ENCODE measurements around the gene TSPOAP1. TPM values are rescaled to one million over a fixed set of nuclear protein-coding genes. Genes with fewer than 3 reads are reported as not detected.

The TSPOAP1 gene
- total RNA-seq, 1 donor from 2014 or later, result 3.5 TPM

DNA sequence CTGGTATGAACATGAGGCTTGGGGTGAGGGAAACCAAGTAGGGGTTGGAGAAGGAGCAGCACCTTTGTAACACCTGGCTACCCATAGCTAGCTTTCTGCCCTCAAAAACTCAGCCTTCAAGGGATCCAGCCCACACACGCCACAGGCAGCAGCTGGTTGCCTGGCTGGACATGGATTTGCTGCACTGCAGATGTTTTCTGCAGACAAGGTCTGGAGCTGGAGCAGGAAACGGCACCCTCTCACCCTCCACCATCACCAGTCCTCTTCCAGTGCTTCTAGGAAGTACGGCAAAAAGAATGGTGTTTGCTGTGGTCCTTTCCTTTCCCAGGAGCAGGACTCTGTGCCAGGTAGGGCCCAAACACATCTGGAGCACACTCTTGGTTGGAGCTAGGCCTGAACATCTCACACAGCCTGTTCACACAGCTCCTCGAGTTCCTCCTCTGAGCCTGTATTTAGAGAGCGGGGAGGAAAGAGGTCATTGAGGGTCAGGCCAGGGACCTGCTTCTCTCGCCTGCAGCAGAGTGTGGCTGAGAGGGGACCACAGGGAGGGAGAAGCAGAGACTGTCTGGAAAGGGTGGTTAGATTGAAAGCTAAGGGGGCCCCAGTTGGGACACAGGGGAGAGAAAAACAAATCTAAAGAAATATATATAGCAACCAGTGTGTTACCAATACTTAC lies 26.1 kb upstream of the TSPOAP1 start:
- TF ChIP-seq CTCF (conservative IDR thresholded peaks at IDR 0.05; ENCODE audit: low read depth, low read length), result no peak
- no peak overlapping the region for H3K4me3 ChIP-seq (ENCODE audit: low read depth, low read length)
- DNase-seq (ENCODE audit: low read depth), result no peak

- H3K4me3 ChIP-seq (ENCODE audit: low read depth, low read length), result no peak overlapping the region
Observed at GRCh38 chr17:58353389-58353825, 24.8 kb upstream of the TSPOAP1 start.

GRCh38 chr17:58352596-58353388 lies 24.2 kb upstream of the TSPOAP1 start:
- TF ChIP-seq CTCF (conservative IDR thresholded peaks at IDR 0.05; ENCODE audit: low read depth, low read length), result no peak
- peak overlapping the region; percentile 94 for H3K4me3 ChIP-seq (ENCODE audit: low read depth, low read length)
- no peak for DNase-seq (ENCODE audit: low read depth)

More at GRCh38 chr17:58353389-58353825, 24.8 kb upstream of the TSPOAP1 start:
- TF ChIP-seq CTCF (conservative IDR thresholded peaks at IDR 0.05; ENCODE audit: low read depth, low read length), result no peak
- no peak for DNase-seq (ENCODE audit: low read depth)

DNA sequence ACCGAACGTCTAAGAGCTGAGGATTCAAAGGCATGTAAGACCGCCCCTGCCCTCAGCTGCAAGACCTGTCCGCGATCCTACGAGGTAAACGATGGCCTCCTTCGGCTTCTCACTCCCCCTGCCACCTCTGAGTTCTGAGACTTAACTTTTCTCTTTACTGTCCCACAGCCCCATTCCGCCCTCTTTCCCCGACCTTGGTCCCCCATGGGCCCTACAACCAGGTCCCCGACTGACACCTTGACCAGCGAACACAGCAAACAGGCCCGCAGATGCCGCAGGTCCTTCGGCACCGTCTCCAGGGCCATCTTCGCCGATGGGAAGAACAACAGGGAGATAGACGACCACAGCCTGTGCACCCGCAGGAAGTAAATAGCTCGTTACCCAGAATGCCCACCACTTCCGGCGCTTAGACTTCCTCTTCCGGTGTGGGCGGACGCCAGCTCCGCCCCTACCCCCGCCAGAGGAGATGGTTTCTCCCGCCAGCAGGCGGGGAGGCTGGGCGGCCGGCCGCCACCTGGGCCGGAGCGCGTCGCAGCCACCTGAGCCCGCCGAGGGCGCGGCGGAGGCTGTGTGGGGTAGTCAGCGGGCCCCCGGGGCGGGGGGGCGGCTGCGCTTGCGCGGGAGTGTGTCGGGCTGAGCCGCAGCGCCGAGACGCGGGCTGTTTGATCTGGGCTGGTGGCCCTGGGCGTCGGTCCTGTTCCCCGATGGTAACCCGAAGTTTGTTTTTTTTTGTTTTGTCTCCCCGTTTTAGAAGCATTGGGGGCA lies 23.4 kb upstream of the TSPOAP1 start, which contains the start of gene SUPT4H1:
TSS of gene SUPT4H1 (minus strand) at position 371 of the 765 bp plus-strand sequence. CDS start at position 305, 66 bp downstream.
- DNase-seq (ENCODE audit: low read depth), result peak; percentile 57
- no peak for TF ChIP-seq CTCF (conservative IDR thresholded peaks at IDR 0.05; ENCODE audit: low read depth, low read length)
- peak within 1 kb of the TSS; percentile 94 for H3K4me3 ChIP-seq (ENCODE audit: low read depth, low read length)

DNA sequence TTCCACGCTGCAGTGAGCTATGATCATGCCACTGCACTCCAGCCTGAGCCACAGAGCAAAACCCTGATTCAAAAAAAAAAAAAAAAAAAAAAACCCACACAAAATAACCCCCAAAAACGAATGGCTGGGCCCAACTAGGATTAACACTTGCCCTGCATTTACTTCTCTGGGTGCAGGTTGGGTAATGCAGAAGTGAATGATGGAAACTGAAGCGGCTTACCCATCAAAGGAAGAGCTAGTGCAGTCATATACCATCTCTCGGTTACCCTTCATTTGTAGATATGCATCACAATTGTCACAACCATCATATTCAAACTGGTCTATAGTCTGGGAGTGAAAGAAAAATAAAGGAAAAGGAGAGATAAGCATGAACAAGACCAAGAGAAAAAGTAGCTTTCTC lies 22.6 kb upstream of the TSPOAP1 start:
- H3K4me3 ChIP-seq (ENCODE audit: low read depth, low read length), result peak overlapping the region; percentile 94
- TF ChIP-seq CTCF (conservative IDR thresholded peaks at IDR 0.05; ENCODE audit: low read depth, low read length), result no peak
- DNase-seq (ENCODE audit: low read depth), result no peak

DNA sequence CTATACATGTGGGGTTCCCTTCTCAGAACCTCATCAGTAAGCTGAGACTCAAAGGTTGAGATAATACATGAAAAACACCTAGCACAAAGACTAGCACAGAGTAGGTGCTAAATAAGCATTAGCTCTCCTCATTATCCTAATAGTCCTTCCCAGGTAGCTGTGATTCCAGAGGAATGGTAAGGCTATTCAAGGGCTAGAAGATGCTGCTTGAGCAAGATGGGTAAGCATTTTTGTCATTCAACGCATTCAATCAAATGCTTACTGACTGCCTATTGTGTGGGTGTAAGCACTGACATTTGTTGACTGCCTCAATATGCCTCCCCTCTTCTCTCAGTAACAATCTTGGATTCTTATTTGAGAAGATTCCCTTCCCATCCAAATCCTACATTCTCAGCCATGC lies 19.4 kb upstream of the TSPOAP1 start:
- DNase-seq (ENCODE audit: low read depth), result no peak
- H3K4me3 ChIP-seq (ENCODE audit: low read depth, low read length), result no peak overlapping the region
- no peak for TF ChIP-seq CTCF (conservative IDR thresholded peaks at IDR 0.05; ENCODE audit: low read depth, low read length)

Data from epithelial cell of proximal tubule (primary cell).